ENCODE data around the gene GRAMD2B.

DNA sequence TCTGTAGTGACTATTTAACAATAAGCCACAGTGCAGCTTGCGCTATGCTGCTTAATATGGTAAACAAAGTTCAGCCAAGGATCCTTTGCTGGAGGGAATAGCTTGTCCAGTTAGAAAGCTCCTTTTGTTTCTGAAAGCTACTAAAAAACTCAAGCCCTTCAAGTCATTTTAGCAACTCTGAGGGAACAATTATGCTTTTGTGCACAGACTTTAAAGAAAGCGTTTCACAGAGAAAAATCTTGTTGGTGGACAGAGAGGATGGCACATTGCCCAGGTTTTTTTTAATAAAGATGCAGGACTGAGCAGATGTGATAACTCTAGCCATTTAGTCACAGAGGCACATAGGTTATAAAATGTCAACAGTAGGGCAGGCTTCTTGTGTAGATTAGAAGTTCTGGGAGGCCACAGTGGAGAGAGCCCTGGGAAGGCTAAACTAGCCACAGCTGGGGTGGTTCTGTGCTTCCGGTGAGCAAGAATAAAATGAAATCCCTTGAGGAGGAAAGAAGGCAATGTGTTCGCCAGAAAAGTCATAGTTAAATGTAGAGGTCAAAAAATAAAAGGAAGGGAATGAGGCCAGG, 108.4 kb downstream of the GRAMD2B start:
- TF ChIP-seq, protein P1, sequence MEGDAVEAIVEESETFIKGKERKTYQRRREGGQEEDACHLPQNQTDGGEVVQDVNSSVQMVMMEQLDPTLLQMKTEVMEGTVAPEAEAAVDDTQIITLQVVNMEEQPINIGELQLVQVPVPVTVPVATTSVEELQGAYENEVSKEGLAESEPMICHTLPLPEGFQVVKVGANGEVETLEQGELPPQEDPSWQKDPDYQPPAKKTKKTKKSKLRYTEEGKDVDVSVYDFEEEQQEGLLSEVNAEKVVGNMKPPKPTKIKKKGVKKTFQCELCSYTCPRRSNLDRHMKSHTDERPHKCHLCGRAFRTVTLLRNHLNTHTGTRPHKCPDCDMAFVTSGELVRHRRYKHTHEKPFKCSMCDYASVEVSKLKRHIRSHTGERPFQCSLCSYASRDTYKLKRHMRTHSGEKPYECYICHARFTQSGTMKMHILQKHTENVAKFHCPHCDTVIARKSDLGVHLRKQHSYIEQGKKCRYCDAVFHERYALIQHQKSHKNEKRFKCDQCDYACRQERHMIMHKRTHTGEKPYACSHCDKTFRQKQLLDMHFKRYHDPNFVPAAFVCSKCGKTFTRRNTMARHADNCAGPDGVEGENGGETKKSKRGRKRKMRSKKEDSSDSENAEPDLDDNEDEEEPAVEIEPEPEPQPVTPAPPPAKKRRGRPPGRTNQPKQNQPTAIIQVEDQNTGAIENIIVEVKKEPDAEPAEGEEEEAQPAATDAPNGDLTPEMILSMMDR (IDR thresholded peaks at IDR 0.05) = no peak
- TF ChIP-seq EP300 (IDR thresholded peaks at IDR 0.05) (no peak), POLR2A (IDR thresholded peaks at IDR 0.05) (no peak)
